ENCODE results near the gene RABGAP1L.

The RABGAP1L gene

GRCh38 chr1:174971902-174972301, 812.6 kb downstream of the RABGAP1L start:
- H3K27ac ChIP-seq (ENCODE audit: low read depth in 2 of 2, low read length in 2 of 2) = peak overlapping the region in 1 of 2 donors; percentile 7
- H3K4me1 ChIP-seq (ENCODE audit: control insufficient read depth in 2 of 2, insufficient read depth in 2 of 2, low read length in 2 of 2) = peaks cover 10 to 15% of the 10 kb centered on the region in 2 donors
- H3K27me3 ChIP-seq (ENCODE audit: control insufficient read depth in 2 of 2, insufficient read depth in 2 of 2, low read length in 2 of 2) = no peaks in the 10 kb centered on the region
- H3K9me3 ChIP-seq (ENCODE audit: control insufficient read depth in 2 of 2, low read length in 2 of 2) = no peaks in the 10 kb centered on the region
- H3K36me3 ChIP-seq (ENCODE audit: control insufficient read depth in 2 of 2, insufficient read depth in 2 of 2, low read length in 2 of 2) = peaks cover 7 to 26% of the 10 kb centered on the region in 2 donors
- H3K9ac ChIP-seq (ENCODE audit: low read depth in 1 of 2, low read length in 2 of 2) = no peak overlapping the region
- H3K4me3 ChIP-seq (ENCODE audit: low read length in 2 of 2) = no peak overlapping the region

GRCh38 chr1:174974711-174975119, 815.4 kb downstream of the RABGAP1L start:
- Histone ChIP-seq H3K27ac (ENCODE audit: low read depth in 2 of 2, low read length in 2 of 2) (no peak overlapping the region), H3K4me3 (ENCODE audit: low read length in 2 of 2) (no peak overlapping the region), H3K4me1 (ENCODE audit: control insufficient read depth in 2 of 2, insufficient read depth in 2 of 2, low read length in 2 of 2) (no peaks in the 10 kb centered on the region), H3K9ac (ENCODE audit: low read depth in 1 of 2, low read length in 2 of 2) (no peak overlapping the region), H3K36me3 (ENCODE audit: control insufficient read depth in 2 of 2, insufficient read depth in 2 of 2, low read length in 2 of 2) (peaks cover 15 to 37% of the 10 kb centered on the region in 2 donors), H3K27me3 (ENCODE audit: control insufficient read depth in 2 of 2, insufficient read depth in 2 of 2, low read length in 2 of 2) (no peaks in the 10 kb centered on the region), H3K9me3 (ENCODE audit: control insufficient read depth in 2 of 2, low read length in 2 of 2) (no peaks in the 10 kb centered on the region)

- H3K27ac ChIP-seq (ENCODE audit: low read depth in 2 of 2, low read length in 2 of 2) = no peak overlapping the region
These were observed 816.4 kb downstream of the RABGAP1L start for GRCh38 chr1:174975764-174976163.

GRCh38 chr1:174976436-174977108, 817.3 kb downstream of the RABGAP1L start:
- no peaks in the 10 kb centered on the region for H3K9me3 ChIP-seq (ENCODE audit: control insufficient read depth in 2 of 2, low read length in 2 of 2)
- no peaks in the 10 kb centered on the region for H3K27me3 ChIP-seq (ENCODE audit: control insufficient read depth in 2 of 2, insufficient read depth in 2 of 2, low read length in 2 of 2)
- no peaks in the 10 kb centered on the region for H3K4me1 ChIP-seq (ENCODE audit: control insufficient read depth in 2 of 2, insufficient read depth in 2 of 2, low read length in 2 of 2)
- no peak overlapping the region for H3K9ac ChIP-seq (ENCODE audit: low read depth in 1 of 2, low read length in 2 of 2)
- H3K4me3 ChIP-seq (ENCODE audit: low read length in 2 of 2) = no peak overlapping the region
- no peak overlapping the region for H3K27ac ChIP-seq (ENCODE audit: low read depth in 2 of 2, low read length in 2 of 2)
- peaks cover 21 to 51% of the 10 kb centered on the region in 2 donors for H3K36me3 ChIP-seq (ENCODE audit: control insufficient read depth in 2 of 2, insufficient read depth in 2 of 2, low read length in 2 of 2)

More at GRCh38 chr1:174975764-174976163, 816.4 kb downstream of the RABGAP1L start:
- Histone ChIP-seq H3K27me3 (ENCODE audit: control insufficient read depth in 2 of 2, insufficient read depth in 2 of 2, low read length in 2 of 2) (no peaks in the 10 kb centered on the region), H3K9me3 (ENCODE audit: control insufficient read depth in 2 of 2, low read length in 2 of 2) (no peaks in the 10 kb centered on the region), H3K4me1 (ENCODE audit: control insufficient read depth in 2 of 2, insufficient read depth in 2 of 2, low read length in 2 of 2) (no peaks in the 10 kb centered on the region), H3K9ac (ENCODE audit: low read depth in 1 of 2, low read length in 2 of 2) (no peak overlapping the region), H3K36me3 (ENCODE audit: control insufficient read depth in 2 of 2, insufficient read depth in 2 of 2, low read length in 2 of 2) (peaks cover 17 to 46% of the 10 kb centered on the region in 2 donors), H3K4me3 (ENCODE audit: low read length in 2 of 2) (no peak overlapping the region)

- H3K27ac ChIP-seq (ENCODE audit: low read depth in 2 of 2, low read length in 2 of 2) = no peak overlapping the region
- H3K4me3 ChIP-seq (ENCODE audit: low read length in 2 of 2) = no peak overlapping the region
- H3K4me1 ChIP-seq (ENCODE audit: control insufficient read depth in 2 of 2, insufficient read depth in 2 of 2, low read length in 2 of 2) = no peaks in the 10 kb centered on the region
- peaks cover 0 to 2% of the 10 kb centered on the region in 2 donors for H3K9me3 ChIP-seq (ENCODE audit: control insufficient read depth in 2 of 2, low read length in 2 of 2)
- H3K36me3 ChIP-seq (ENCODE audit: control insufficient read depth in 2 of 2, insufficient read depth in 2 of 2, low read length in 2 of 2) = peaks cover 32 to 48% of the 10 kb centered on the region in 2 donors
- no peaks in the 10 kb centered on the region for H3K27me3 ChIP-seq (ENCODE audit: control insufficient read depth in 2 of 2, insufficient read depth in 2 of 2, low read length in 2 of 2)
- no peak overlapping the region for H3K9ac ChIP-seq (ENCODE audit: low read depth in 1 of 2, low read length in 2 of 2)
These were observed 823.8 kb downstream of the RABGAP1L start for GRCh38 chr1:174982971-174983689.

- H3K36me3 ChIP-seq (ENCODE audit: control insufficient read depth in 2 of 2, insufficient read depth in 2 of 2, low read length in 2 of 2) = peaks cover 29 to 43% of the 10 kb centered on the region in 2 donors
- H3K27me3 ChIP-seq (ENCODE audit: control insufficient read depth in 2 of 2, insufficient read depth in 2 of 2, low read length in 2 of 2) = no peaks in the 10 kb centered on the region
- peaks cover 0 to 2% of the 10 kb centered on the region in 2 donors for H3K9me3 ChIP-seq (ENCODE audit: control insufficient read depth in 2 of 2, low read length in 2 of 2)
- H3K4me3 ChIP-seq (ENCODE audit: low read length in 2 of 2) = no peak overlapping the region
- H3K9ac ChIP-seq (ENCODE audit: low read depth in 1 of 2, low read length in 2 of 2) = no peak overlapping the region
- no peak overlapping the region for H3K27ac ChIP-seq (ENCODE audit: low read depth in 2 of 2, low read length in 2 of 2)
- H3K4me1 ChIP-seq (ENCODE audit: control insufficient read depth in 2 of 2, insufficient read depth in 2 of 2, low read length in 2 of 2) = peaks cover 3 to 5% of the 10 kb centered on the region in 2 donors
These were observed 825.6 kb downstream of the RABGAP1L start for GRCh38 chr1:174984952-174985351.

GRCh38 chr1:174988539-174988938, 829.2 kb downstream of the RABGAP1L start:
- no peak overlapping the region for H3K27ac ChIP-seq (ENCODE audit: low read depth in 2 of 2, low read length in 2 of 2)
- no peak overlapping the region for H3K9ac ChIP-seq (ENCODE audit: low read depth in 1 of 2, low read length in 2 of 2)
- H3K4me1 ChIP-seq (ENCODE audit: control insufficient read depth in 2 of 2, insufficient read depth in 2 of 2, low read length in 2 of 2) = peaks cover 5 to 8% of the 10 kb centered on the region in 2 donors
- no peaks in the 10 kb centered on the region for H3K9me3 ChIP-seq (ENCODE audit: control insufficient read depth in 2 of 2, low read length in 2 of 2)
- H3K36me3 ChIP-seq (ENCODE audit: control insufficient read depth in 2 of 2, insufficient read depth in 2 of 2, low read length in 2 of 2) = peaks cover 7 to 23% of the 10 kb centered on the region in 2 donors
- H3K4me3 ChIP-seq (ENCODE audit: low read length in 2 of 2) = no peak overlapping the region
- H3K27me3 ChIP-seq (ENCODE audit: control insufficient read depth in 2 of 2, insufficient read depth in 2 of 2, low read length in 2 of 2) = no peaks in the 10 kb centered on the region

GRCh38 chr1:174988986-174989385, 829.7 kb downstream of the RABGAP1L start:
- H3K4me1 ChIP-seq (ENCODE audit: control insufficient read depth in 2 of 2, insufficient read depth in 2 of 2, low read length in 2 of 2) = peaks cover 5 to 8% of the 10 kb centered on the region in 2 donors
- no peak overlapping the region for H3K4me3 ChIP-seq (ENCODE audit: low read length in 2 of 2)
- H3K9me3 ChIP-seq (ENCODE audit: control insufficient read depth in 2 of 2, low read length in 2 of 2) = no peaks in the 10 kb centered on the region
- H3K9ac ChIP-seq (ENCODE audit: low read depth in 1 of 2, low read length in 2 of 2) = no peak overlapping the region
- no peak overlapping the region for H3K27ac ChIP-seq (ENCODE audit: low read depth in 2 of 2, low read length in 2 of 2)
- H3K36me3 ChIP-seq (ENCODE audit: control insufficient read depth in 2 of 2, insufficient read depth in 2 of 2, low read length in 2 of 2) = peaks cover 7 to 26% of the 10 kb centered on the region in 2 donors
- H3K27me3 ChIP-seq (ENCODE audit: control insufficient read depth in 2 of 2, insufficient read depth in 2 of 2, low read length in 2 of 2) = no peaks in the 10 kb centered on the region

- H3K27ac ChIP-seq (ENCODE audit: low read depth in 2 of 2, low read length in 2 of 2) = peak overlapping the region in 1 of 2 donors; percentile 9
- H3K27me3 ChIP-seq (ENCODE audit: control insufficient read depth in 2 of 2, insufficient read depth in 2 of 2, low read length in 2 of 2) = no peaks in the 10 kb centered on the region
- peaks cover 8 to 26% of the 10 kb centered on the region in 2 donors for H3K36me3 ChIP-seq (ENCODE audit: control insufficient read depth in 2 of 2, insufficient read depth in 2 of 2, low read length in 2 of 2)
- peaks cover 5 to 8% of the 10 kb centered on the region in 2 donors for H3K4me1 ChIP-seq (ENCODE audit: control insufficient read depth in 2 of 2, insufficient read depth in 2 of 2, low read length in 2 of 2)
- H3K9ac ChIP-seq (ENCODE audit: low read depth in 1 of 2, low read length in 2 of 2) = peak overlapping the region; percentile 66 to 78
- no peak overlapping the region for H3K4me3 ChIP-seq (ENCODE audit: low read length in 2 of 2)
- no peaks in the 10 kb centered on the region for H3K9me3 ChIP-seq (ENCODE audit: control insufficient read depth in 2 of 2, low read length in 2 of 2)
These were observed 830.4 kb downstream of the RABGAP1L start for GRCh38 chr1:174989536-174990220.
